ENCODE measurements around the gene ANKRD42.

The ANKRD42 gene

DNA sequence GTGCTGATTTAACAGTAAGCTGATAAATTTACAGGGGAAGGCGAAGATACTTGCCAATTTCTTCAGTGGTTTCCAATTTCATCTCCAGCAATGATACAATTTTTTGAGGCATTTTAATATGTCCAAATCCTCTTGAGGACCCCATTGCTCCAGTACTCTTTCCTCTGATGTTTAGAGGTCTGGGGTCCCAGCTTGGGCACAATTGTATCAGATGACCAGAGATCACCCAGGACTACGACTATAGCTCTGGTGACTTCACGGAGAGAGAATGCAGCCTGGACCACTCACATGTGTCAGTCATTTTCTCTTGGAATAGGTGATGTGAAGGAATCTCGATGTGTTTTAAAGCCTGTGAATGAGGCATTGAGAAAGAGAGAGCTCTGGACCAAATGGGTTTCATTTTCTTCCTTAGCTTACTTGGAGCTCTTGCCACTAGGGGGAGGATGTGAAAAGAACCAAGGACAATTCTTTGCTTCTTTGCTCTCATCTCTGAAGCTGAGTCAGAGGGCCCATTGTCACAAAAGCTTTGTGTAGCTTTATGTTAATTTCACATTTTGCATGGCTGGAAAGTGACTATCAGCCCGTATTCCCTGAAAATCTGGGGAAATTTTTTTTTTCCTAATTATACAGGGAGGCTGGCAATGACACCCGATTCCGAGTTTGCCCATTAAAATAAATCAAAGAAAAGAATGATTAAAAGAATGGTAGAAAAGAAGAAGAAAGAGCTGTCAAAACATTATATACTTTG is 99.4 kb downstream of the ANKRD42 start:
- Mint-ChIP-seq H3K27me3 (ENCODE audit: low read depth, poor library complexity) (no peaks in the 10 kb centered on the region), H3K4me3 (no peak overlapping the region), H3K36me3 (ENCODE audit: low read depth) (no peaks in the 10 kb centered on the region), H3K4me1 (no peaks in the 10 kb centered on the region), H3K27ac (no peak overlapping the region), H3K9me3 (no peaks in the 10 kb centered on the region)
- TF ChIP-seq CTCF (IDR thresholded peaks at IDR 0.05), result peak; percentile 65
- peak; percentile 15 for DNase-seq

DNA sequence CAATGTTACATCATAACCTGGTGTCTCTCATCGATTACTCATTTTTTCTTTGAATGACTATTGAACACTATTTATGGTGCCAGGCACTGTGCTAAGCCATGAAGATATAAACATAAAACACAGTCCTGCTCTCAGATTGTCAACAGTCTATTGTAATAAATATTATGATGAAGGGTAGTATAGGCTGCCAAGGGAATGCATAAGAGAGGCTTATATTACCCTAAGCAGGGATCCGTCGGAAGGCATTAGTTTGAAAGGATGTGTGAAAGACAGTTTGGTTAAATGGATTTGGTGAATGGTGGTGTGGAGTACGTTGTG is 99.9 kb downstream of the ANKRD42 start:
- no peaks in the 10 kb centered on the region for H3K27me3 Mint-ChIP-seq (ENCODE audit: low read depth, poor library complexity)
- no peaks in the 10 kb centered on the region for H3K4me1 Mint-ChIP-seq
- no peaks in the 10 kb centered on the region for H3K36me3 Mint-ChIP-seq (ENCODE audit: low read depth)

GRCh38 chr11:83294208-83294607 is 100.7 kb downstream of the ANKRD42 start:
- Mint-ChIP-seq H3K9me3 (no peaks in the 10 kb centered on the region), H3K4me3 (no peak overlapping the region), H3K27me3 (ENCODE audit: low read depth, poor library complexity) (no peaks in the 10 kb centered on the region), H3K27ac (no peak overlapping the region), H3K36me3 (ENCODE audit: low read depth) (no peaks in the 10 kb centered on the region), H3K4me1 (no peaks in the 10 kb centered on the region)
- DNase-seq, result no peak
- TF ChIP-seq CTCF (IDR thresholded peaks at IDR 0.05), result no peak

More for the DNA sequence above, 99.9 kb downstream of the ANKRD42 start:
- no peak for TF ChIP-seq CTCF (IDR thresholded peaks at IDR 0.05)
- no peak overlapping the region for H3K27ac Mint-ChIP-seq
- no peaks in the 10 kb centered on the region for H3K9me3 Mint-ChIP-seq
- no peak overlapping the region for H3K4me3 Mint-ChIP-seq
- DNase-seq, result no peak
